Calu3 (cell line): ENCODE measurements around the gene ENOX2. TPM values are rescaled to one million over a fixed set of nuclear protein-coding genes. Genes with fewer than 3 reads are reported as not detected.

Source experiments
- BruUV-seq: library from RNA; stranded (reverse); fragments of 400-500 nt; replicated peaks from 2 replicates; lab custom pipeline; 2021; lab: Mats Ljungman, UMichigan
- CTCF ChIA-PET: fragments of 300-600 bp; sonication (Branson Sonifier 250); formaldehyde crosslinking; loops from one replicate; lab custom pipeline; 2022; ENCODE audit warnings: antibody characterized with exemption; lab: Charles Lee
- DNase-seq: peaks from one replicate; pipeline ENCODE4 v3.0.0; 2022
- H3K27ac Mint-ChIP-seq: one replicate; pipeline ENCODE4 v1.8.0; 2022; ENCODE audit warnings: mixed read lengths; ENCODE audit not compliant: unreplicated experiment
- H3K27me3 Mint-ChIP-seq: one replicate; pipeline ENCODE4 v1.8.0; 2022; ENCODE audit warnings: mixed read lengths; ENCODE audit not compliant: unreplicated experiment
- H3K36me3 Mint-ChIP-seq: one replicate; pipeline ENCODE4 v1.8.0; 2022; ENCODE audit warnings: mild to moderate bottlenecking, moderate library complexity, mixed read lengths; ENCODE audit not compliant: insufficient read depth, unreplicated experiment
- H3K4me1 Mint-ChIP-seq: one replicate; pipeline ENCODE4 v1.8.0; 2022; ENCODE audit warnings: mild to moderate bottlenecking, low read depth, mixed read lengths; ENCODE audit not compliant: unreplicated experiment
- H3K4me3 Mint-ChIP-seq: one replicate; pipeline ENCODE4 v1.8.0; 2022; ENCODE audit warnings: mild to moderate bottlenecking, low read depth, moderate library complexity, mixed read lengths; ENCODE audit not compliant: unreplicated experiment
- H3K9me3 Mint-ChIP-seq: one replicate; pipeline ENCODE4 v1.8.0; 2022; ENCODE audit warnings: low read depth, mixed read lengths; ENCODE audit not compliant: unreplicated experiment
- intact Hi-C: fragments of 100-400 bp; cut with micrococcal nuclease; formaldehyde crosslinking; loops from one replicate; pipeline ENCODE4 v1.10.0; 2022; ENCODE audit not compliant: unreplicated experiment
- total RNA-seq: library from RNA; stranded (reverse); gene quantifications from 2 replicates; pipeline ENCODE4 v1.2.3, GENCODE V29; 2022
- TF ChIP-seq, protein P1 (sequence below): fragments of 200-600 bp; IDR thresholded peaks from one replicate; pipeline ENCODE4 v1.8.0; 2022; ENCODE audit warnings: antibody characterized with exemption; ENCODE audit not compliant: unreplicated experiment

ENOX2 gene
- total RNA-seq, 1 experiment from 2014 or later = 23.4 TPM

DNA sequence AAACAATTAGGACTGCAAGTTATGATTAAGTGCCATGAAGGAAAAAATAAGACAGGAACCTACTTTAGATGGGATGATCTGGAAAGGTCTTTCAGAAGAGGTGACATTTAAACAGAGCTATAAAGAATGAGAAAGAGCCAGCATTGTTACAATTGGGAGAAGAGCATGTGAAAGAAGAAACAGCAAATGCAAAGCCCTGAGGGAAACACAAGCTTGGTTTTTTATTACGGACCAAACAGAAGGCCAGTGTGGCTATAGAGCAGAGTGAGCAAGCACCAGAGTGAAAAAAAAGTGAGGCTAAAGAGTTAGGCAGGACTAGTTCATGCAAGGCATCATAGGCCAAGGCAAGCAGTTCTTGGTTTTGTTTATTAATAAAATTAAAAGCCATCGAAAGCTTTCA, 325.6 kb downstream of the ENOX2 start:
- TF ChIP-seq, protein P1, sequence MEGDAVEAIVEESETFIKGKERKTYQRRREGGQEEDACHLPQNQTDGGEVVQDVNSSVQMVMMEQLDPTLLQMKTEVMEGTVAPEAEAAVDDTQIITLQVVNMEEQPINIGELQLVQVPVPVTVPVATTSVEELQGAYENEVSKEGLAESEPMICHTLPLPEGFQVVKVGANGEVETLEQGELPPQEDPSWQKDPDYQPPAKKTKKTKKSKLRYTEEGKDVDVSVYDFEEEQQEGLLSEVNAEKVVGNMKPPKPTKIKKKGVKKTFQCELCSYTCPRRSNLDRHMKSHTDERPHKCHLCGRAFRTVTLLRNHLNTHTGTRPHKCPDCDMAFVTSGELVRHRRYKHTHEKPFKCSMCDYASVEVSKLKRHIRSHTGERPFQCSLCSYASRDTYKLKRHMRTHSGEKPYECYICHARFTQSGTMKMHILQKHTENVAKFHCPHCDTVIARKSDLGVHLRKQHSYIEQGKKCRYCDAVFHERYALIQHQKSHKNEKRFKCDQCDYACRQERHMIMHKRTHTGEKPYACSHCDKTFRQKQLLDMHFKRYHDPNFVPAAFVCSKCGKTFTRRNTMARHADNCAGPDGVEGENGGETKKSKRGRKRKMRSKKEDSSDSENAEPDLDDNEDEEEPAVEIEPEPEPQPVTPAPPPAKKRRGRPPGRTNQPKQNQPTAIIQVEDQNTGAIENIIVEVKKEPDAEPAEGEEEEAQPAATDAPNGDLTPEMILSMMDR = no peak
- H3K4me1 Mint-ChIP-seq = no peaks in the 10 kb centered on the region
- intact Hi-C loops = loop anchor here (5.0 to 10.0 kb wide), 2 partner anchors 40 to 327 kb away; partner anchors contain the start of gene ENOX2
- no peak for DNase-seq
- BruUV-seq = no TSS peak
- H3K4me3 Mint-ChIP-seq = no peak overlapping the region
- no peaks in the 10 kb centered on the region for H3K9me3 Mint-ChIP-seq
- H3K27me3 Mint-ChIP-seq = no peaks in the 10 kb centered on the region
- no peaks in the 10 kb centered on the region for H3K36me3 Mint-ChIP-seq
- H3K27ac Mint-ChIP-seq = no peak overlapping the region
- CTCF ChIA-PET = interaction anchor here (0.7 kb wide), 1 partner anchor 38 kb away, joined by 3 read pairs; no protein-coding TSS in a partner anchor

DNA sequence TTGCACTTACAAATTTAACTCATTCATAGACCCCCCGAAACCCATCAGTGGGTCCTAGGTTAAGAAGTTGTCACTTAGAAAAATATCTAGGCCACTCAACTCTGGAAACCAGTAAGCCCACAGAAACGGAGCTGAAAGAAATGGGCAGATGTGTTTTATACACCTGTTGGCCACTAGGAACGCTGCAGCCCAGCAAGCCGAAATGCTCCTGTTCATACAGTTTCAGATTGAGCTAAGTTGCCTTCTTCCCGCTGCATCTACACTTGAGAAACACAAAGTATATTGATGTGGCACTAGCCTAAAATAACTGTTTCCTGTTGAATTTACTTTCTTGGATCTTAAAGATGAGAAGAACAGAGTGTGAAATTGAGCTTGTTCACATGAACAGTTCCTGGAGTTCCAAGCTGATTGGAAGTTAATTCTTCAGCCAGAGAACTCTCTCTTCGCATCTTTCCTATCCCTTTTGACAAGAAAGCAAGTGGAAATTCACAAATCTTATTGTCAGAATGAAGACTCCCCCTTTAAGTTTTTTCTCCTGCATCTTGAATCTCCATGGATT, 327.1 kb downstream of the ENOX2 start:
- Mint-ChIP-seq H3K4me1 (no peaks in the 10 kb centered on the region), H3K36me3 (no peaks in the 10 kb centered on the region), H3K4me3 (no peak overlapping the region), H3K9me3 (no peaks in the 10 kb centered on the region), H3K27me3 (no peaks in the 10 kb centered on the region), H3K27ac (no peak overlapping the region)
- CTCF ChIA-PET = interaction anchor here (1.0 to 1.4 kb wide), 10 partner anchors 9 to 341 kb away, joined by 3 to 13 read pairs (median 4); partner anchors contain the start of gene ENOX2
- TF ChIP-seq, protein P1 = peak; percentile 78
- peak; percentile 21 for DNase-seq
- intact Hi-C loops = loop anchor here (5.0 to 10.0 kb wide), 2 partner anchors 39 to 329 kb away; partner anchors contain the start of gene ENOX2
- no TSS peak for BruUV-seq

Other genes starting within 250 kb of the ENOX2 start
- gene ARHGAP36, start 155.1 kb upstream of the ENOX2 start, total RNA-seq = not detected in 2 replicates